Measurements from ENCODE around the gene OR6C74. TPM values are rescaled to one million over a fixed set of nuclear protein-coding genes. Genes with fewer than 3 reads are reported as not detected.

OR6C74 gene
- total RNA-seq, 1 experiment from 2014 or later, result not detected

DNA sequence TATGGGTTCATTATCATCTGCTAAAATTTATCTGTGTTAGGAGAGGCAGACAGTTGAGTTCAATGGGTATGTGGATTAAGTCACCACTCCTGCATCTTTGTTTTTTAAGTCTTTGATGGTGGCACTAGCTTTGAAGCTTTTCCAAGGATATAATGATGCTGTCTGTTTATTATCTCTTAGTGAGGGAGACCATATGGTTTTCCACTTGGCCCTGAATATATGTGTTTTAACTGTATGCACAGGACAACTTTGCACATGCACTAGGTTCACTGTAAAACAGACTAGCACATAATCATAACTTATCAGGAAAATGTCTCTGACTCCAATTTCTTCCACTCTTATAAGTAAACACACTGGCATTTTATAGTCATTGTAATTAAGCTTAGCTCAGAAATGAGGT is 8.9 kb downstream of the OR6C74 start:
- ChIA-PET CTCF (no interaction called here), POLR2A (no interaction called here)
- no peaks in the 10 kb centered on the region for H3K9me3 Mint-ChIP-seq (ENCODE audit: unreplicated experiment)
- no peak for DNase-seq
- H3K4me1 ChIP-seq, result no peaks in the 10 kb centered on the region
- peaks cover 1% of the 10 kb centered on the region for H3K27me3 Mint-ChIP-seq (ENCODE audit: insufficient read depth, unreplicated experiment)
- no peak overlapping the region for H3K4me3 Mint-ChIP-seq (ENCODE audit: unreplicated experiment)
- H3K4me3 ChIP-seq (ENCODE audit: low read depth, low read length), result no peak overlapping the region
- no peak overlapping the region for H3K27ac Mint-ChIP-seq (ENCODE audit: unreplicated experiment)
- H3K4me1 Mint-ChIP-seq (ENCODE audit: low read depth, unreplicated experiment), result peaks cover 7% of the 10 kb centered on the region
- no peaks in the 10 kb centered on the region for H3K36me3 Mint-ChIP-seq (ENCODE audit: insufficient read depth, unreplicated experiment)
- no peaks in the 10 kb centered on the region for H3K36me3 ChIP-seq (ENCODE audit: control insufficient read depth, insufficient read depth, low read length)
- intact Hi-C loops (cut with micrococcal nuclease; ENCODE audit: unreplicated experiment), result no loop called here
- H3K27me3 ChIP-seq (replicated peaks; ENCODE audit: control insufficient read depth, insufficient read depth, low read length), result no peaks in the 10 kb centered on the region
- H3K9me3 ChIP-seq, result no peaks in the 10 kb centered on the region
- BruUV-seq (replicated peaks), result no TSS peak
- TF ChIP-seq, protein P1, sequence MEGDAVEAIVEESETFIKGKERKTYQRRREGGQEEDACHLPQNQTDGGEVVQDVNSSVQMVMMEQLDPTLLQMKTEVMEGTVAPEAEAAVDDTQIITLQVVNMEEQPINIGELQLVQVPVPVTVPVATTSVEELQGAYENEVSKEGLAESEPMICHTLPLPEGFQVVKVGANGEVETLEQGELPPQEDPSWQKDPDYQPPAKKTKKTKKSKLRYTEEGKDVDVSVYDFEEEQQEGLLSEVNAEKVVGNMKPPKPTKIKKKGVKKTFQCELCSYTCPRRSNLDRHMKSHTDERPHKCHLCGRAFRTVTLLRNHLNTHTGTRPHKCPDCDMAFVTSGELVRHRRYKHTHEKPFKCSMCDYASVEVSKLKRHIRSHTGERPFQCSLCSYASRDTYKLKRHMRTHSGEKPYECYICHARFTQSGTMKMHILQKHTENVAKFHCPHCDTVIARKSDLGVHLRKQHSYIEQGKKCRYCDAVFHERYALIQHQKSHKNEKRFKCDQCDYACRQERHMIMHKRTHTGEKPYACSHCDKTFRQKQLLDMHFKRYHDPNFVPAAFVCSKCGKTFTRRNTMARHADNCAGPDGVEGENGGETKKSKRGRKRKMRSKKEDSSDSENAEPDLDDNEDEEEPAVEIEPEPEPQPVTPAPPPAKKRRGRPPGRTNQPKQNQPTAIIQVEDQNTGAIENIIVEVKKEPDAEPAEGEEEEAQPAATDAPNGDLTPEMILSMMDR (IDR thresholded peaks at IDR 0.05; ENCODE audit: insufficient read depth in 1 of 2, low read depth in 1 of 2, low read length in 1 of 2, severe bottlenecking in 1 of 2, unreplicated experiment in 1 of 2), result no peak

DNA sequence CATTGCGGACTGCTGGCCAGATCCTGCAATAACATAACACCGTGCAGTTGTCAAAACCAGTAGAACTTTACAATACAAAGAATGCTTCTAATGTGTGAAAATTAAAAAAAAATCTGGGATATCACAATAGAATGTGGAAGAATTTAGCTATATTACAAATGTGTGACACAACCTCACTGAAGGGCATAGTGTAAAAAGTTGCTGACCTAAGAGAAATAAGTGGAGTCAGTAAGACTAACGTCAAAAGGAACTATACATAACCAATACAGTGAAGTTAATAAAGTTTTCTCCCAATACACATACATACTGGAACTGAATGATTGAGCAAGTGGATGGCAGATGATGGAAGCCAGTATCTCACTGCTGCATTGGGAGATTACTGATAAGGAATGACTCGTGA is 12.4 kb downstream of the OR6C74 start:
- POLR2A ChIA-PET, result no interaction called here
- no peaks in the 10 kb centered on the region for H3K4me1 Mint-ChIP-seq (ENCODE audit: low read depth, unreplicated experiment)
- H3K27me3 Mint-ChIP-seq (ENCODE audit: insufficient read depth, unreplicated experiment), result no peaks in the 10 kb centered on the region
- H3K9me3 Mint-ChIP-seq (ENCODE audit: unreplicated experiment), result no peaks in the 10 kb centered on the region
- CTCF ChIA-PET, result no interaction called here
- TF ChIP-seq, protein P1 (IDR thresholded peaks at IDR 0.05; ENCODE audit: insufficient read depth in 1 of 2, low read depth in 1 of 2, low read length in 1 of 2, severe bottlenecking in 1 of 2, unreplicated experiment in 1 of 2), result no peak
- Histone ChIP-seq H3K9me3 (no peaks in the 10 kb centered on the region), H3K4me1 (no peaks in the 10 kb centered on the region), H3K27me3 (replicated peaks; ENCODE audit: control insufficient read depth, insufficient read depth, low read length) (no peaks in the 10 kb centered on the region), H3K4me3 (ENCODE audit: low read depth, low read length) (no peak overlapping the region), H3K36me3 (ENCODE audit: control insufficient read depth, insufficient read depth, low read length) (no peaks in the 10 kb centered on the region)
- no peaks in the 10 kb centered on the region for H3K36me3 Mint-ChIP-seq (ENCODE audit: insufficient read depth, unreplicated experiment)
- BruUV-seq (replicated peaks), result no TSS peak
- intact Hi-C loops (cut with micrococcal nuclease; ENCODE audit: unreplicated experiment), result no loop called here
- no peak for DNase-seq
- H3K4me3 Mint-ChIP-seq (ENCODE audit: unreplicated experiment), result no peak overlapping the region
- H3K27ac Mint-ChIP-seq (ENCODE audit: unreplicated experiment), result no peak overlapping the region

DNA sequence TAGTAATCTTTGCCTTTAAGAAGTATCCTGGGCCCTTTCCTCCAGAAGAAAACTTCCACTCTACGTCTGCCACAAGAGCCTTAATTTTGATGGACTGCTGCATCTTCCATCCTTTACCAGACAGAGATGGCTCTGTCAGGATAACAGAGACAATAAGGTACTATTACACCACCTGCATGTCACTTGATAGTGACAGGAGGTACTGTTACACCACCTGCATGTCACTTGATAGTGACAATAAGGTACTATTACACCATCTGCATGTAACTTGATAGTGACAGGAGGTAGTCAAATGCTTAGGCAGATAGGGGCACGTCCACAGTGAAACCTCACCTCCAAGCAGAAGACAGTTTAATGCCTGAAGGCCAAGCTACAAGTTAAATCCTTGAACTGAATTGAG is 13.9 kb downstream of the OR6C74 start:
- H3K27me3 Mint-ChIP-seq (ENCODE audit: insufficient read depth, unreplicated experiment), result no peaks in the 10 kb centered on the region
- POLR2A ChIA-PET, result no interaction called here

More for the DNA sequence above, 13.9 kb downstream of the OR6C74 start:
- no peaks in the 10 kb centered on the region for H3K4me1 Mint-ChIP-seq (ENCODE audit: low read depth, unreplicated experiment)
- no peaks in the 10 kb centered on the region for H3K9me3 ChIP-seq
- no peak overlapping the region for H3K4me3 ChIP-seq (ENCODE audit: low read depth, low read length)
- H3K27ac Mint-ChIP-seq (ENCODE audit: unreplicated experiment), result no peak overlapping the region
- no peaks in the 10 kb centered on the region for H3K4me1 ChIP-seq
- intact Hi-C loops (cut with micrococcal nuclease; ENCODE audit: unreplicated experiment), result no loop called here
- no peaks in the 10 kb centered on the region for H3K9me3 Mint-ChIP-seq (ENCODE audit: unreplicated experiment)
- no peak for DNase-seq
- no peak overlapping the region for H3K4me3 Mint-ChIP-seq (ENCODE audit: unreplicated experiment)
- no peaks in the 10 kb centered on the region for H3K36me3 ChIP-seq (ENCODE audit: control insufficient read depth, insufficient read depth, low read length)
- no peaks in the 10 kb centered on the region for H3K27me3 ChIP-seq (replicated peaks; ENCODE audit: control insufficient read depth, insufficient read depth, low read length)
- no TSS peak for BruUV-seq (replicated peaks)
- H3K36me3 Mint-ChIP-seq (ENCODE audit: insufficient read depth, unreplicated experiment), result no peaks in the 10 kb centered on the region
- TF ChIP-seq, protein P1 (IDR thresholded peaks at IDR 0.05; ENCODE audit: insufficient read depth in 1 of 2, low read depth in 1 of 2, low read length in 1 of 2, severe bottlenecking in 1 of 2, unreplicated experiment in 1 of 2), result no peak
- CTCF ChIA-PET, result no interaction called here
